ENCODE measurements around the gene PI4KA. TPM values are rescaled to one million over a fixed set of nuclear protein-coding genes. Genes with fewer than 3 reads are reported as not detected.

Gene PI4KA
- total RNA-seq, 2 experiments from 2014 or later: 55.0 to 63.7 TPM

DNA sequence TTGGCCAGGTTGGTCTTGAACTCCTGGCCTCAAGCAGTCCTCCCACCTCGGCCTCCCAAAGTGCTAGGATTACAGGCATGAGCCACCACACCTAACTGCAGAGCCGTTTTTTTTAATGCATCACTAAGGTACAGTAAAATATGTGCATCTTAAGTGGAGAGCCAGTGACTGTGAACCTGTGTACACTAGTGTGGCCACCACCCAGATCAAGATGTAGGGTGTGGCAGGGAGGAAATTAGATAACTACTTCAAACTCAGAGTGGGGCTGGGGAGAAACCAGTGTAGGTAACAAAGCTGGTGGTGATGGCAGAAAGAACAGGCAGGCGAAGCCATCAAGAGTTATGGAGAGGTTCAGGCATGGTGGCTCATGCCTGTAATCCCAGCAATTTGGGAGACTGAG lies 14.6 kb upstream of the PI4KA start:
- CTCF ChIA-PET: no interaction called here
- Mint-ChIP-seq H3K36me3 (ENCODE audit: low read depth) (peaks cover 15% of the 10 kb centered on the region), H3K4me3 (no peak overlapping the region), H3K4me1 (ENCODE audit: low read depth) (no peaks in the 10 kb centered on the region), H3K9me3 (no peaks in the 10 kb centered on the region), H3K27ac (no peak overlapping the region), H3K27me3 (ENCODE audit: low read depth) (no peaks in the 10 kb centered on the region)
- DNase-seq: no peak
- intact Hi-C loops (cut with micrococcal nuclease): no loop called here

DNA sequence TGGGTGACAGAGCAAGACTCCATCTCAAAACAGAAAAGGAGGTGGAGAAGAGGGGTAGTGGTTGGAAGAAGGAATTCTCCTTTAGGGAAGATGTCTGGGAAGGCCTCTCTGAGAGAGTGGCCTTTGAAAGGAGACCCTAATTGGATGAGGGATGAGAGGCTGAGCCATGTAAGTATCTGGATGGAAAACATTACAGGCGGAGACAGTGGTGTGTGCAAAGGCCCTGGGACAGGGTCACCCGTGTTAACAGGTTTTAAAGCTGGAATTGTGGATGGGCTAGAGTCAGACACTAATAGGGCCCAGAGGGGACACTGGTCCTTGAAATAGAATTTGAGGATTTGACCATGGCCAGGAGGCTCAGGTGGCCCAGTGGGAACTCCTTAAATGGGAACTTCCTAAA lies 10.6 kb upstream of the PI4KA start:
- no peak for DNase-seq
- Mint-ChIP-seq H3K27ac (no peak overlapping the region), H3K4me3 (no peak overlapping the region), H3K4me1 (ENCODE audit: low read depth) (peaks cover 11% of the 10 kb centered on the region), H3K27me3 (ENCODE audit: low read depth) (no peaks in the 10 kb centered on the region), H3K9me3 (no peaks in the 10 kb centered on the region), H3K36me3 (ENCODE audit: low read depth) (peaks cover 5% of the 10 kb centered on the region)
- intact Hi-C loops (cut with micrococcal nuclease): no loop called here
- CTCF ChIA-PET: no interaction called here

- DNase-seq: no peak
- Mint-ChIP-seq H3K4me1 (ENCODE audit: low read depth) (peaks cover 14% of the 10 kb centered on the region), H3K9me3 (no peaks in the 10 kb centered on the region), H3K27me3 (ENCODE audit: low read depth) (no peaks in the 10 kb centered on the region), H3K4me3 (no peak overlapping the region), H3K36me3 (ENCODE audit: low read depth) (peaks cover 4% of the 10 kb centered on the region), H3K27ac (no peak overlapping the region)
- CTCF ChIA-PET: no interaction called here
- intact Hi-C loops (cut with micrococcal nuclease): no loop called here
Observed at GRCh38 chr22:20868025-20868962, 9.7 kb upstream of the PI4KA start.

DNA sequence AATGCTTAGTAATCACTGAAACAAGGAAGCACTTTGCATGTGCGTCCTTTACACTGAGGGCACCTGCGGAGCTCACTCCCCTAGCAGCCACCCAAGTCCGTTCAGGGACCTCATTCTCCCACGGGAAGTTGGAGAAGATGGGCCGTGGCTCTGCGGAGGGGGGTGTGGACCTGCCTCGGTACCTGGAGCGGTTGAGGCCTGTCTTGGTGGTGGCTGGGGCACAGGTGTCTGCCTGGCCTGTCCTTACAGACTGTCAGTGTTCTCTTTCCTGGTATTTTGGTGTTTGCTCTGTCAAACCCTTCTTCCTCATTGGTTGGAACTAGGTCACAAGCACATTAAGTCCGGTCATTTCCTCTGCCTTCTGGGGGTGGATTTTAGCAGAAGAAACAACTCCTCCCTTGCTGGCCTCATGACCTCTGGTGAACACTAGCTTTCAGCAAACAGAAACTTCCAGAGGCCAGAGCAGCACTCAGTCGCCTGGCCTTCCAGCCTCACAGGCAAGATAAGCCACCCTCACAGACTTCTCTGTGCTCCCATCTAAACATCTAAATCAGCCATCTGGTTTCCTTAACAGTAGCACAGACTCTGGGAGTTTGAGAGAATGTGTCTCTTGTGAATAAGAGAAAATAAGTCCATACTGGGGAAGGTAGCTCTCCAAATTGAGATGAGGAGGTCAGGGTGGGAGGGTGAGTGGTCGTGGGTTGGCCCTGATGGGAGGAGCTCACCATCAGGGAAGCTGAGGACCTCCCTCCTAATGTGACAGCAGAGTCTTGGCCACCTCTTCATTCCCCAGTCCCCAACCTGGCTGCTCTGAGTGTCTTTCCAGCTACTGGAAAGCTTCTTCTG lies 8.8 kb upstream of the PI4KA start:
- H3K27me3 Mint-ChIP-seq (ENCODE audit: low read depth): no peaks in the 10 kb centered on the region
- peaks cover 14% of the 10 kb centered on the region for H3K4me1 Mint-ChIP-seq (ENCODE audit: low read depth)
- DNase-seq: no peak
- intact Hi-C loops (cut with micrococcal nuclease): no loop called here
- no peak overlapping the region for H3K4me3 Mint-ChIP-seq
- H3K9me3 Mint-ChIP-seq: no peaks in the 10 kb centered on the region
- no peak overlapping the region for H3K27ac Mint-ChIP-seq
- CTCF ChIA-PET: interaction anchor here (0.9 kb wide), 1 partner anchor 32 kb away, joined by 3 read pairs; no protein-coding TSS in a partner anchor
- H3K36me3 Mint-ChIP-seq (ENCODE audit: low read depth): peaks cover 6% of the 10 kb centered on the region

- intact Hi-C loops (cut with micrococcal nuclease): no loop called here
- no peak overlapping the region for H3K27ac Mint-ChIP-seq
- H3K4me3 Mint-ChIP-seq: no peak overlapping the region
- no peaks in the 10 kb centered on the region for H3K27me3 Mint-ChIP-seq (ENCODE audit: low read depth)
- no peaks in the 10 kb centered on the region for H3K9me3 Mint-ChIP-seq
- CTCF ChIA-PET: interaction anchor here (0.9 kb wide), 1 partner anchor 31 kb away, joined by 3 read pairs; no protein-coding TSS in a partner anchor
- H3K36me3 Mint-ChIP-seq (ENCODE audit: low read depth): peaks cover 10% of the 10 kb centered on the region
- DNase-seq: no peak
- H3K4me1 Mint-ChIP-seq (ENCODE audit: low read depth): peaks cover 19% of the 10 kb centered on the region
Observed at GRCh38 chr22:20866736-20867135, 8.1 kb upstream of the PI4KA start.

GRCh38 chr22:20865875-20866445 lies 7.3 kb upstream of the PI4KA start:
- Mint-ChIP-seq H3K36me3 (ENCODE audit: low read depth) (peaks cover 10% of the 10 kb centered on the region), H3K27ac (no peak overlapping the region), H3K4me1 (ENCODE audit: low read depth) (peaks cover 20% of the 10 kb centered on the region), H3K4me3 (no peak overlapping the region), H3K27me3 (ENCODE audit: low read depth) (no peaks in the 10 kb centered on the region), H3K9me3 (no peaks in the 10 kb centered on the region)
- intact Hi-C loops (cut with micrococcal nuclease): no loop called here
- no peak for DNase-seq
- CTCF ChIA-PET: no interaction called here

DNA sequence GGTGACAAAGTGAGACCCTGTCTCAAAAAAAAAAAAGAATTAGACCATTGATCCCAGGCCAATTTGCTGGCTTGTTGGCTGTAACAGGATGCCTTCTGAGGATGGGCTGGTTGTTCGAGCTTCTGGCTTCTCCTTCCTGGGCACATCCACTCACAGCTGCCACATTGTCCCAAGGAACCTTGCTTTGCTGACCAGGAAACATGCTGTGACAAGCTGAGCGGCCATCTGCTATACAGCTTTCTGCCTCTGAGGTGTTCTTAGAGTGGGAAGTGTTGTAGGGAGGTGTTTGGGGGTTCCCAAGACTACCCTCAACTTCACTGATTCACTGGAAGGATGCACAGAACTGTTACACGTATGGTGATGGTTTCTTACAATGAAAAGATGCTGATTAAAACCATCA lies 6.7 kb upstream of the PI4KA start:
- no peak overlapping the region for H3K27ac Mint-ChIP-seq
- CTCF ChIA-PET: no interaction called here
- peaks cover 10% of the 10 kb centered on the region for H3K36me3 Mint-ChIP-seq (ENCODE audit: low read depth)
- H3K27me3 Mint-ChIP-seq (ENCODE audit: low read depth): no peaks in the 10 kb centered on the region
- H3K4me3 Mint-ChIP-seq: no peak overlapping the region
- intact Hi-C loops (cut with micrococcal nuclease): no loop called here
- peaks cover 26% of the 10 kb centered on the region for H3K4me1 Mint-ChIP-seq (ENCODE audit: low read depth)
- no peak for DNase-seq
- H3K9me3 Mint-ChIP-seq: no peaks in the 10 kb centered on the region

DNA sequence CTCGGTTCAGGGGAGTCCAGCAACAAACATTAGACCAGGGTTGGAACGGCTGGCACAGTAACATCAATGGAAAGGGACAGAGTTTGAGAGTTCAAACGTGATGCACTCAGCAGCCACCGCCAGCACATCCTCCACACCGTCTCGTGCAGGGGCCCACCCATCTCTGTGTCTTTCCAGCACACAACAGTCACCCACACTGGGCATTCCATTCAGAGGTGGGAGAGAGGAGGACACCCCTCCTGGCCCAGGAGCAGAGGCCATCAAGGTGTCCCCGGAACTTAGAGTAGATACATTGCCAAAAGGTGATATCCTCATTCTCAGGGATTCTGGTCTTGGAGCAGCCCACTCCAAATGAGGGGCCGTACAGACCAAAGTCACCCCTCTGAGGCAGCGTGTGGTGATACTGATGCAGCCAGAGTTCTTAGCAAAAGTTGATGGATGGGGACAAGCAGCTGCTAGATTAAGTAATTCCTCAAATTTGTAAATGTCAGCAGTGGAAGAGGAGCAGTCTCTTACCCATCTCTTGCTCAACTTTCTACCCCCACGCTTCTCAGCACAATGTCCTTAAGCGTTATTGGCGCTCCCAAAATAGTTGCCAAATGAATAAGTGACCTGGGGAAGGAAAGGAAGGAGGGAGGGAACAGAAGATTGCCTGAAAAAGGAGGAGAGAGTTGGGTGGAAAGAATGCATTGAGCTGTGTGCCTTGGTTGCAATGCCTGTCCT lies 5.7 kb upstream of the PI4KA start:
- no peak for DNase-seq
- intact Hi-C loops (cut with micrococcal nuclease): no loop called here
- Mint-ChIP-seq H3K4me3 (no peak overlapping the region), H3K9me3 (no peaks in the 10 kb centered on the region), H3K27me3 (ENCODE audit: low read depth) (no peaks in the 10 kb centered on the region), H3K4me1 (ENCODE audit: low read depth) (peaks cover 34% of the 10 kb centered on the region), H3K36me3 (ENCODE audit: low read depth) (peaks cover 10% of the 10 kb centered on the region), H3K27ac (no peak overlapping the region)
- CTCF ChIA-PET: interaction anchor here (0.6 kb wide), 1 partner anchor 70 kb away, joined by 3 read pairs; no protein-coding TSS in a partner anchor

GRCh38 chr22:20863366-20863765 lies 4.8 kb upstream of the PI4KA start:
- CTCF ChIA-PET: interaction anchor here (1.0 kb wide), 1 partner anchor 59 kb away, joined by 4 read pairs; no protein-coding TSS in a partner anchor
- Mint-ChIP-seq H3K4me3 (no peak overlapping the region), H3K27me3 (ENCODE audit: low read depth) (no peaks in the 10 kb centered on the region), H3K9me3 (no peaks in the 10 kb centered on the region), H3K27ac (no peak overlapping the region), H3K4me1 (ENCODE audit: low read depth) (peaks cover 34% of the 10 kb centered on the region), H3K36me3 (ENCODE audit: low read depth) (peaks cover 8% of the 10 kb centered on the region)
- intact Hi-C loops (cut with micrococcal nuclease): no loop called here
- DNase-seq: no peak

GRCh38 chr22:20862540-20862939 lies 3.9 kb upstream of the PI4KA start:
- DNase-seq: no peak
- H3K4me1 Mint-ChIP-seq (ENCODE audit: low read depth): peaks cover 39% of the 10 kb centered on the region
- no peaks in the 10 kb centered on the region for H3K27me3 Mint-ChIP-seq (ENCODE audit: low read depth)
- no peaks in the 10 kb centered on the region for H3K9me3 Mint-ChIP-seq
- peaks cover 8% of the 10 kb centered on the region for H3K36me3 Mint-ChIP-seq (ENCODE audit: low read depth)
- H3K27ac Mint-ChIP-seq: no peak overlapping the region
- H3K4me3 Mint-ChIP-seq: no peak overlapping the region
- CTCF ChIA-PET: interaction anchor here (1.0 kb wide), 1 partner anchor 59 kb away, joined by 4 read pairs; no protein-coding TSS in a partner anchor
- intact Hi-C loops (cut with micrococcal nuclease): no loop called here

DNA sequence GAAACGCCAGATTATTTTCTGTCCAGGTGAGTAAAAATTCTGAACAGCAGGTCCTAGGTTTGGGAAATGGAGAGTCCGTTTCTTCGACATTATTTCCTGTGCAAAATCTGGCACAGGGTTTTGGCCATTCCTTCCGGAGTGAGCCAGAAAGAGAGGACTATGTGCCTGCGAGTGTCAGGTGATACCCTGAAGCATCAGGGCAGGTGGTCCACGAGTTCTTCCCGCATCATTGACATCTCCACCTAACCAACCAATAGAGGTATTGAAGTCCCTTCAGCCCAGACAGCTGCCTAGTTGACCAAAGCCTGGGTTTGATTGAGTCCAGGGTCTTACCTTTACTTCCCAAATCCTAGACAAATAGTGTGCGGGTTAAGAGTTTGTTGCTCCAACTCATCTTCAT lies 1.0 kb upstream of the PI4KA start:
- H3K36me3 Mint-ChIP-seq (ENCODE audit: low read depth): peaks cover 8% of the 10 kb centered on the region
- H3K9me3 Mint-ChIP-seq: no peaks in the 10 kb centered on the region
- no peaks in the 10 kb centered on the region for H3K27me3 Mint-ChIP-seq (ENCODE audit: low read depth)
- peaks cover 45% of the 10 kb centered on the region for H3K4me1 Mint-ChIP-seq (ENCODE audit: low read depth)
- CTCF ChIA-PET: no interaction called here
- peak overlapping the region; percentile 90 for H3K4me3 Mint-ChIP-seq
- no peak for DNase-seq
- peak overlapping the region; percentile 26 for H3K27ac Mint-ChIP-seq
- intact Hi-C loops (cut with micrococcal nuclease): loop anchor here (2.0 to 5.0 kb wide), 3 partner anchors 17 to 307 kb away; no protein-coding TSS in a partner anchor
